ENCODE measurements around the gene RAP1B.

GRCh38 chr12:68620519-68621471, 10.1 kb downstream of the RAP1B start:
- TF ChIP-seq NR1H2 (CRISPR knock-in tag; IDR thresholded peaks at IDR 0.05) (no peak), FOXK1 (CRISPR knock-in tag; IDR thresholded peaks at IDR 0.05) (no peak), CTCF (IDR thresholded peaks at IDR 0.05) (no peak), ATF3 (CRISPR knock-in tag; conservative IDR thresholded peaks at IDR 0.05) (no peak), ATF2 (CRISPR knock-in tag; IDR thresholded peaks at IDR 0.05; ENCODE audit: borderline replicate concordance, low read depth) (no peak), MLX (CRISPR knock-in tag; IDR thresholded peaks at IDR 0.05) (no peak), ZBTB43 (CRISPR knock-in tag; IDR thresholded peaks at IDR 0.05) (no peak)
